Neural crest cell (in vitro differentiated cells): ENCODE results near the gene NELL1. TPM values are rescaled to one million over a fixed set of nuclear protein-coding genes. Genes with fewer than 3 reads are reported as not detected.

Experiments
- DNase-seq: peaks from one replicate; pipeline ENCODE4 v3.0.0; 2021; ENCODE audit warnings: low read depth, mixed read lengths, low spot score
- H3K27ac Mint-ChIP-seq: one replicate; pipeline ENCODE4 v1.8.0; 2021; ENCODE audit warnings: mild to moderate bottlenecking, mixed read lengths; ENCODE audit not compliant: unreplicated experiment
- H3K27me3 Mint-ChIP-seq: 2 replicates; pipeline ENCODE4 v1.8.0; 2021; ENCODE audit warnings: low read depth, mild to moderate bottlenecking, mixed read lengths
- H3K36me3 Mint-ChIP-seq: 2 replicates; pipeline ENCODE4 v1.8.0; 2021; ENCODE audit warnings: low read depth, mild to moderate bottlenecking, mixed read lengths
- H3K4me1 Mint-ChIP-seq: 2 replicates; pipeline ENCODE4 v1.8.0; 2021; ENCODE audit warnings: mixed read lengths
- H3K4me3 Mint-ChIP-seq: one replicate; pipeline ENCODE4 v1.8.0; 2021; ENCODE audit warnings: mild to moderate bottlenecking, mixed read lengths
- H3K9me3 Mint-ChIP-seq: 2 replicates; pipeline ENCODE4 v1.8.0; 2021; ENCODE audit warnings: mixed read lengths
- CTCF ChIP-seq: fragments of 200-600 bp; sonication (generic); conservative IDR thresholded peaks from 2 replicates; pipeline ENCODE4 v1.5.0; 2021; ENCODE audit warnings: antibody characterized with exemption, mild to moderate bottlenecking
- total RNA-seq: library from RNA; stranded (reverse); gene quantifications from 2 replicates; pipeline ENCODE4 v1.2.1, GENCODE V29; 2021

NELL1 gene
- total RNA-seq, 1 donor from 2014 or later = 0.51 TPM

GRCh38 chr11:20739107-20739506, 69.7 kb downstream of the NELL1 start:
- no peak overlapping the region for H3K4me3 Mint-ChIP-seq
- TF ChIP-seq CTCF = no peak
- peaks cover 4% of the 10 kb centered on the region for H3K4me1 Mint-ChIP-seq
- peaks cover 6% of the 10 kb centered on the region for H3K27me3 Mint-ChIP-seq
- H3K9me3 Mint-ChIP-seq = no peaks in the 10 kb centered on the region
- DNase-seq = no peak
- no peak overlapping the region for H3K27ac Mint-ChIP-seq
- no peaks in the 10 kb centered on the region for H3K36me3 Mint-ChIP-seq

GRCh38 chr11:20739577-20739976, 70.2 kb downstream of the NELL1 start:
- no peak for DNase-seq
- no peaks in the 10 kb centered on the region for H3K9me3 Mint-ChIP-seq
- no peak overlapping the region for H3K4me3 Mint-ChIP-seq
- no peaks in the 10 kb centered on the region for H3K36me3 Mint-ChIP-seq
- H3K27me3 Mint-ChIP-seq = peaks cover 8% of the 10 kb centered on the region
- TF ChIP-seq CTCF = no peak
- peaks cover 4% of the 10 kb centered on the region for H3K4me1 Mint-ChIP-seq
- H3K27ac Mint-ChIP-seq = no peak overlapping the region

- H3K27ac Mint-ChIP-seq = no peak overlapping the region
- no peak overlapping the region for H3K4me3 Mint-ChIP-seq
- DNase-seq = no peak
- TF ChIP-seq CTCF = no peak
- no peaks in the 10 kb centered on the region for H3K4me1 Mint-ChIP-seq
- H3K27me3 Mint-ChIP-seq = peaks cover 6% of the 10 kb centered on the region
- no peaks in the 10 kb centered on the region for H3K9me3 Mint-ChIP-seq
- H3K36me3 Mint-ChIP-seq = no peaks in the 10 kb centered on the region
These were observed 85.5 kb downstream of the NELL1 start for GRCh38 chr11:20754933-20755332.

DNA sequence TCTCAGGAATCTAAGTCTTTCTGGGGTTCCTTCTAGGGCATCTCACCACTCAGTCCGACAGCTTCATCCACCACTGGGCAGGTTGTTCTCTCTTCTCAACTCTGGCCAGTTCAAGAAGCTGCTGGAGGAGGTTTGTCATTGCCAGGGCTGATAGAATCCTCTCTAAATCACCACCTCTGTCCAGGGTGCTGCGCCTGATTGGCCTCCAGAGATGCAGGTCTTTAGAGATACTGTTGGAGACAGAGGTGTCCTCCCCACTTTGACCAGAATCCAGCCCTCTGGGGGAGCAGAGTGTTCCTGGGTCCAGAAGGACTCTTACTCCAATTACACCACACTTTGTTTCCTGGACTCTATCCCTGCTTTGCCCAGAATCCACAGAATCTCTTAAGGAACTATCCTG, 90.2 kb downstream of the NELL1 start:
- Mint-ChIP-seq H3K9me3 (no peaks in the 10 kb centered on the region), H3K27ac (no peak overlapping the region), H3K36me3 (no peaks in the 10 kb centered on the region), H3K4me3 (no peak overlapping the region), H3K4me1 (peaks cover 20% of the 10 kb centered on the region), H3K27me3 (peaks cover 9% of the 10 kb centered on the region)
- TF ChIP-seq CTCF = no peak
- DNase-seq = no peak

- peaks cover 11% of the 10 kb centered on the region for H3K27me3 Mint-ChIP-seq
- H3K9me3 Mint-ChIP-seq = no peaks in the 10 kb centered on the region
- TF ChIP-seq CTCF = no peak
- H3K4me1 Mint-ChIP-seq = peaks cover 20% of the 10 kb centered on the region
- H3K4me3 Mint-ChIP-seq = no peak overlapping the region
- H3K36me3 Mint-ChIP-seq = no peaks in the 10 kb centered on the region
- no peak for DNase-seq
- H3K27ac Mint-ChIP-seq = no peak overlapping the region
These were observed 91.4 kb downstream of the NELL1 start for GRCh38 chr11:20760811-20761210.
